ENCODE results near the gene IPO4. TPM values are rescaled to one million over a fixed set of nuclear protein-coding genes. Genes with fewer than 3 reads are reported as not detected.

IPO4 gene
- total and polyA plus RNA-seq, 2 of the 13 experiments (the other 11 are each of a cell fraction or from before 2014, with no cell fraction given), result 39.0 to 179 TPM

DNA sequence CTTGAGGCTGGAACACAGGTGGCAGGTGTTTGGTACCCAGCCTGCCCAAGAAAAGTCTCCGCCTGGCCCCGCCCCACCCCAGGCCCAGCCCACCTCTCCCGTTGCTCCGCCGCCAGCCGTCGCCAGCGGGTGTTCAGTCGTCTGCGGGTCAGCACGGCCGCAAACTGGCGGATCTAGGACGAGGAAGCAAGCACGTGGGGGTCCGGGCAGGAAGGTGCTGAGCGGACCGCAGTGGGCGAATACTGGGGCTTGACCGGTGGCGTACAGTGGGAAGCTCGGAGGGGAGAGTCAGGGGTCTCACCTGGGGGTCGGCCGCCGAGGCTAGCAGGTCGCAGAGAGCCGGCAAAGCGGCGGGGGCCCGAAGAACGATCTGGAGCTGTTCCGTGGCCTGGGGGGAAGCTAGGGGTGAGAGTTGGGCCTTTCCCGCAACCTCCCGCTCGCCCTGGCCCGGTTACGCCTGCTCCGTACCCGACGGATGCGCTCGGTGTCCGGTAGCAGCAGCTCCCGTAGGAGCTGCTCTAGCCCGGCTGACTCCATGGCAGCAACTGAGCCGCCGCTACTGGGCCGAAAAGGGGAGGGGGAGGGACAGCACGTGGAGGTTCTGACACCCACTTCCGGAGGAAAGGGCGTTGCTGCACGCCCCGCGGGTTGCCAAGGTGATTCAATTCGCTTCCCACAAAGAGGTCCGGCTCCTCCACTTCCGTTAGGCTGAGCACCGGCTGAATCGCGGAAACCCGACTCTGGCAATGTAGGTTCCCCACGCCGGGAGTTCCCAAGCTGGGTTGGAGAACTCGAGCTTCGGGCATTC lies at the start of gene IPO4 (continued):
- TF ChIP-seq, protein P1, sequence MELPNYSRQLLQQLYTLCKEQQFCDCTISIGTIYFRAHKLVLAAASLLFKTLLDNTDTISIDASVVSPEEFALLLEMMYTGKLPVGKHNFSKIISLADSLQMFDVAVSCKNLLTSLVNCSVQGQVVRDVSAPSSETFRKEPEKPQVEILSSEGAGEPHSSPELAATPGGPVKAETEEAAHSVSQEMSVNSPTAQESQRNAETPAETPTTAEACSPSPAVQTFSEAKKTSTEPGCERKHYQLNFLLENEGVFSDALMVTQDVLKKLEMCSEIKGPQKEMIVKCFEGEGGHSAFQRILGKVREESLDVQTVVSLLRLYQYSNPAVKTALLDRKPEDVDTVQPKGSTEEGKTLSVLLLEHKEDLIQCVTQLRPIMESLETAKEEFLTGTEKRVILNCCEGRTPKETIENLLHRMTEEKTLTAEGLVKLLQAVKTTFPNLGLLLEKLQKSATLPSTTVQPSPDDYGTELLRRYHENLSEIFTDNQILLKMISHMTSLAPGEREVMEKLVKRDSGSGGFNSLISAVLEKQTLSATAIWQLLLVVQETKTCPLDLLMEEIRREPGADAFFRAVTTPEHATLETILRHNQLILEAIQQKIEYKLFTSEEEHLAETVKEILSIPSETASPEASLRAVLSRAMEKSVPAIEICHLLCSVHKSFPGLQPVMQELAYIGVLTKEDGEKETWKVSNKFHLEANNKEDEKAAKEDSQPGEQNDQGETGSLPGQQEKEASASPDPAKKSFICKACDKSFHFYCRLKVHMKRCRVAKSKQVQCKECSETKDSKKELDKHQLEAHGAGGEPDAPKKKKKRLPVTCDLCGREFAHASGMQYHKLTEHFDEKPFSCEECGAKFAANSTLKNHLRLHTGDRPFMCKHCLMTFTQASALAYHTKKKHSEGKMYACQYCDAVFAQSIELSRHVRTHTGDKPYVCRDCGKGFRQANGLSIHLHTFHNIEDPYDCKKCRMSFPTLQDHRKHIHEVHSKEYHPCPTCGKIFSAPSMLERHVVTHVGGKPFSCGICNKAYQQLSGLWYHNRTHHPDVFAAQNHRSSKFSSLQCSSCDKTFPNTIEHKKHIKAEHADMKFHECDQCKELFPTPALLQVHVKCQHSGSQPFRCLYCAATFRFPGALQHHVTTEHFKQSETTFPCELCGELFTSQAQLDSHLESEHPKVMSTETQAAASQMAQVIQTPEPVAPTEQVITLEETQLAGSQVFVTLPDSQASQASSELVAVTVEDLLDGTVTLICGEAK (IDR thresholded peaks at IDR 0.05), result peak; percentile 99
- TF ChIP-seq, protein P1 (CRISPR knock-in tag; IDR thresholded peaks at IDR 0.05), result peak; percentile 96
- TF ChIP-seq ZNF75D (CRISPR knock-in tag; IDR thresholded peaks at IDR 0.05; ENCODE audit: borderline replicate concordance), result no peak
- TF ChIP-seq ZKSCAN5 (CRISPR knock-in tag; IDR thresholded peaks at IDR 0.05), result peak; percentile 57; the same call in 1 of the 2 replicates
- TF ChIP-seq, protein P2, sequence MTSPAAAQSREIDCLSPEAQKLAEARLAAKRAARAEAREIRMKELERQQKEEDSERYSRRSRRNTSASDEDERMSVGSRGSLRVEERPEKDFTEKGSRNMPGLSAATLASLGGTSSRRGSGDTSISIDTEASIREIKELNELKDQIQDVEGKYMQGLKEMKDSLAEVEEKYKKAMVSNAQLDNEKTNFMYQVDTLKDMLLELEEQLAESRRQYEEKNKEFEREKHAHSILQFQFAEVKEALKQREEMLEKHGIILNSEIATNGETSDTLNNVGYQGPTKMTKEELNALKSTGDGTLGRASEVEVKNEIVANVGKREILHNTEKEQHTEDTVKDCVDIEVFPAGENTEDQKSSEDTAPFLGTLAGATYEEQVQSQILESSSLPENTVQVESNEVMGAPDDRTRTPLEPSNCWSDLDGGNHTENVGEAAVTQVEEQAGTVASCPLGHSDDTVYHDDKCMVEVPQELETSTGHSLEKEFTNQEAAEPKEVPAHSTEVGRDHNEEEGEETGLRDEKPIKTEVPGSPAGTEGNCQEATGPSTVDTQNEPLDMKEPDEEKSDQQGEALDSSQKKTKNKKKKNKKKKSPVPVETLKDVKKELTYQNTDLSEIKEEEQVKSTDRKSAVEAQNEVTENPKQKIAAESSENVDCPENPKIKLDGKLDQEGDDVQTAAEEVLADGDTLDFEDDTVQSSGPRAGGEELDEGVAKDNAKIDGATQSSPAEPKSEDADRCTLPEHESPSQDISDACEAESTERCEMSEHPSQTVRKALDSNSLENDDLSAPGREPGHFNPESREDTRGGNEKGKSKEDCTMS (CRISPR knock-in tag; conservative IDR thresholded peaks at IDR 0.05), result peak; percentile 66; the same call in 1 of the 2 replicates
- TF ChIP-seq SALL1 (CRISPR knock-in tag; IDR thresholded peaks at IDR 0.05), result peak; percentile 97
- no peak for TF ChIP-seq CENPX (CRISPR knock-in tag; IDR thresholded peaks at IDR 0.05)
- no peak for TF ChIP-seq ZNF530 (CRISPR knock-in tag; IDR thresholded peaks at IDR 0.05; ENCODE audit: low read depth)
- no peak for TF ChIP-seq ZNF850 (CRISPR knock-in tag; conservative IDR thresholded peaks at IDR 0.05)
- no peak for TF ChIP-seq PLRG1 (conservative IDR thresholded peaks at IDR 0.05)
- peak; percentile 90 for TF ChIP-seq ARHGAP35 (CRISPR knock-in tag; IDR thresholded peaks at IDR 0.05; ENCODE audit: borderline replicate concordance)
- no peak for TF ChIP-seq ZEB1 (IDR thresholded peaks at IDR 0.05; ENCODE audit: insufficient replicate concordance, low read depth)
- peak; percentile 99 for TF ChIP-seq ZFP90 (CRISPR knock-in tag; IDR thresholded peaks at IDR 0.05; ENCODE audit: borderline replicate concordance)
- TF ChIP-seq ZNF326 (CRISPR knock-in tag; IDR thresholded peaks at IDR 0.05; ENCODE audit: borderline replicate concordance), result no peak
- TF ChIP-seq, protein P3, sequence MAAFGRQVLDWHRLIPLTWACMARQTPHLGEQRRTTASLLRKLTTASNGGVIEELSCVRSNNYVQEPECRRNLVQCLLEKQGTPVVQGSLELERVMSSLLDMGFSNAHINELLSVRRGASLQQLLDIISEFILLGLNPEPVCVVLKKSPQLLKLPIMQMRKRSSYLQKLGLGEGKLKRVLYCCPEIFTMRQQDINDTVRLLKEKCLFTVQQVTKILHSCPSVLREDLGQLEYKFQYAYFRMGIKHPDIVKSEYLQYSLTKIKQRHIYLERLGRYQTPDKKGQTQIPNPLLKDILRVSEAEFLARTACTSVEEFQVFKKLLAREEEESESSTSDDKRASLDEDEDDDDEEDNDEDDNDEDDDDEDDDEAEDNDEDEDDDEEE (CRISPR knock-in tag; IDR thresholded peaks at IDR 0.05), result peak; percentile 87; the same call in 1 of the 2 replicates

Measured in HepG2 (cell line).